HCT116 (cell line): ENCODE data around the gene MED25. TPM values are rescaled to one million over a fixed set of nuclear protein-coding genes. Genes with fewer than 3 reads are reported as not detected.

Source experiments
- ATAC-seq: fragments of 200-7000 bp; cut with Tn5 transposase; 2 replicates; pipeline ENCODE4 v1.9.1; 2020; ENCODE audit warnings: mild to moderate bottlenecking, moderate library complexity
- BruUV-seq: library from RNA; stranded (reverse); fragments of 400-500 nt; replicated peaks from 2 replicates; lab custom pipeline; 2021; lab: Mats Ljungman, UMichigan
- CTCF ChIA-PET: fragments of 300-600 bp; sonication (Branson Sonifier 250); formaldehyde crosslinking; loops from one replicate; lab custom pipeline; 2021; ENCODE audit warnings: antibody characterized with exemption; lab: Charles Lee
- POLR2A ChIA-PET: fragments of 300-600, 350-600 bp; sonication (Branson Sonifier 250); formaldehyde crosslinking; loops from one replicate; lab custom pipeline; 2021; ENCODE audit warnings: antibody characterized with exemption; lab: Charles Lee
- RAD21 ChIA-PET, 2 experiments: fragments of 300-600 bp; sonication (Branson Sonifier 250); formaldehyde crosslinking; loops; one replicate each; lab custom pipeline; 2023; ENCODE audit warnings: low total read pairs in 2 of 2; ENCODE audit not compliant: uncharacterized antibody in 2 of 2, unreplicated experiment in 2 of 2, low non-redundant PET in 1 of 2; lab: Charles Lee
- DNase-seq: peaks from one replicate; pipeline ENCODE4 v3.0.0-alpha.2; 2010; ENCODE audit warnings: low read depth, low spot score
- H2AFZ ChIP-seq: fragments of 200-600 bp; shearing (Covaris generic), sonication (generic); 2 replicates; pipeline ENCODE4 v1.6.1; 2017; ENCODE audit warnings: low read depth, mixed run types, mixed read lengths, antibody characterized with exemption, low read length; ENCODE audit not compliant: poor library complexity, severe bottlenecking
- H3K27ac ChIP-seq: 2 replicates; pipeline ENCODE4 v1.5.1; 2012; ENCODE audit warnings: low read depth, low read length
- H3K27me3 ChIP-seq: fragments of 200-600 bp; sonication (generic); 2 replicates; pipeline ENCODE4 v1.6.1; 2016; ENCODE audit warnings: mixed run types, low read length, mixed read lengths; ENCODE audit not compliant: insufficient read depth
- H3K36me3 ChIP-seq, 2 experiments: fragments of 200-500 bp in 1 of 2; fragments of 200-600 bp in 1 of 2; sonication (Bioruptor generic) in 1 of 2; sonication (generic) in 1 of 2; 2 replicates each; pipeline versions ENCODE4 v1.5.1 to v1.6.1; 2014 to 2016; ENCODE audit warnings: low read length in 2 of 2, inconsistent platforms in 1 of 2, mixed read lengths in 1 of 2, mixed run types in 1 of 2; ENCODE audit not compliant: insufficient read depth in 2 of 2, control insufficient read depth in 1 of 2
- H3K4me1 ChIP-seq, 2 experiments: fragments of 200-600 bp in 1 of 2; sonication (generic) in 1 of 2; 2 replicates each; pipeline versions ENCODE4 v1.5.1 to v1.6.1; 2012 to 2017; ENCODE audit warnings: low read length in 2 of 2, inconsistent platforms in 1 of 2, mild to moderate bottlenecking in 1 of 2, mixed read lengths in 1 of 2, mixed run types in 1 of 2, moderate library complexity in 1 of 2; ENCODE audit not compliant: insufficient read depth in 2 of 2, control insufficient read depth in 1 of 2
- H3K4me2 ChIP-seq: fragments of 200-600 bp; sonication (generic); 2 replicates; pipeline ENCODE4 v1.6.1; 2017; ENCODE audit warnings: mixed run types, low read length, mixed read lengths
- H3K4me3 ChIP-seq, 2 experiments: fragments of 200-600 bp in 1 of 2; sonication (generic) in 1 of 2; replicated peaks in 1 of 2; 2 replicates each; pipeline ENCODE4 v1.5.1; 2011 to 2016; ENCODE audit warnings: low read length in 2 of 2, control low read depth in 1 of 2, low read depth in 1 of 2, mild to moderate bottlenecking in 1 of 2, mixed read lengths in 1 of 2, mixed run types in 1 of 2
- H3K79me2 ChIP-seq: fragments of 200-600 bp; sonication (generic); 2 replicates; pipeline ENCODE4 v1.6.1; 2017; ENCODE audit warnings: mild to moderate bottlenecking, mixed run types, low read length, moderate library complexity, mixed read lengths; ENCODE audit not compliant: insufficient read depth
- H3K9ac ChIP-seq: fragments of 200-600 bp; sonication (generic); 2 replicates; pipeline ENCODE4 v1.6.1; 2016; ENCODE audit warnings: low read length, mixed read lengths
- H3K9me2 ChIP-seq: fragments of 200-600 bp; sonication (generic), shearing (Covaris generic); 2 replicates; pipeline ENCODE4 v1.6.1; 2017; ENCODE audit warnings: mixed run types, mild to moderate bottlenecking, moderate library complexity; ENCODE audit not compliant: insufficient read depth
- H3K9me3 ChIP-seq, 2 experiments: fragments of 200-500 bp in 1 of 2; fragments of 200-600 bp in 1 of 2; sonication (Bioruptor generic) in 1 of 2; sonication (generic) in 1 of 2; 2 replicates each; pipeline ENCODE4 v1.6.1; 2014 to 2017; ENCODE audit warnings: low read length in 2 of 2, mixed read lengths in 2 of 2, inconsistent platforms in 1 of 2, low read depth in 1 of 2, mild to moderate bottlenecking in 1 of 2, mixed run types in 1 of 2, moderate library complexity in 1 of 2; ENCODE audit not compliant: control insufficient read depth in 1 of 2, insufficient read depth in 1 of 2
- H4K20me1 ChIP-seq: fragments of 200-600 bp; sonication (generic), shearing (Covaris generic); 2 replicates; pipeline ENCODE4 v1.6.1; 2017; ENCODE audit warnings: mixed run types, mild to moderate bottlenecking, moderate library complexity; ENCODE audit not compliant: insufficient read depth
- FOSL1 ChIP-seq: IDR thresholded peaks from 2 replicates; pipeline ENCODE4 v1.6.1; 2012; ENCODE audit warnings: low read depth
- POLR2A ChIP-seq: IDR thresholded peaks from 2 replicates; pipeline ENCODE4 v1.7.0; 2011; ENCODE audit warnings: borderline replicate concordance; ENCODE audit not compliant: insufficient read depth, insufficient read length; ENCODE audit errors: extremely low read depth
- POLR2AphosphoS5 ChIP-seq: IDR thresholded peaks from 2 replicates; pipeline ENCODE4 v1.6.1; 2011; ENCODE audit warnings: mild to moderate bottlenecking, low read depth, low read length, moderate library complexity
- RAD21 ChIP-seq: IDR thresholded peaks from 2 replicates; pipeline ENCODE4 v1.6.1; 2012; ENCODE audit warnings: low read depth, mild to moderate bottlenecking
- SP1 ChIP-seq: IDR thresholded peaks from 2 replicates; pipeline ENCODE4 v1.6.1; 2012; ENCODE audit warnings: low read depth
- SRF ChIP-seq: IDR thresholded peaks from 2 replicates; pipeline ENCODE4 v1.6.1; 2012; ENCODE audit warnings: low read depth
- YY1 ChIP-seq: IDR thresholded peaks from 2 replicates; pipeline ENCODE4 v1.6.1; 2011; ENCODE audit warnings: low read length, low read depth, moderate library complexity, mild to moderate bottlenecking; ENCODE audit not compliant: insufficient replicate concordance; ENCODE audit errors: extremely low read depth
- ZNF274 ChIP-seq: fragments of 200-500 bp; sonication (Bioruptor generic); IDR thresholded peaks from 2 replicates; pipeline ENCODE4 v1.6.1; 2014; ENCODE audit warnings: mild to moderate bottlenecking, low read depth, low read length, inconsistent platforms
- intact Hi-C: fragments of 100-400 bp; cut with micrococcal nuclease; formaldehyde crosslinking; loops from 2 replicates; pipeline ENCODE4 v1.10.0; 2022
- total RNA-seq: library from RNA; stranded (reverse); gene quantifications from one replicate; pipeline ENCODE4 v1.2.1, GENCODE V29; 2021; ENCODE audit not compliant: unreplicated experiment
- TF ChIP-seq, protein P1 (sequence below): IDR thresholded peaks from 2 replicates; pipeline ENCODE4 v1.6.1; 2012
- TF ChIP-seq, protein P2 (sequence below), 3 experiments: fragments of 200-600 bp in 1 of 3; sonication (generic) in 1 of 3; IDR thresholded peaks in 2 of 3; conservative IDR thresholded peaks in 1 of 3; 2 replicates each; pipeline ENCODE4 v1.5.1; 2012 to 2017; ENCODE audit warnings: low read depth in 2 of 3, low read length in 2 of 3, antibody characterized with exemption in 1 of 3, borderline replicate concordance in 1 of 3, control low read depth in 1 of 3, mild to moderate bottlenecking in 1 of 3, mixed read lengths in 1 of 3, mixed run types in 1 of 3, moderate library complexity in 1 of 3; ENCODE audit not compliant: insufficient read depth in 1 of 3
- TF ChIP-seq, protein P3 (sequence below): IDR thresholded peaks from 2 replicates; pipeline ENCODE4 v1.6.1; 2012; ENCODE audit warnings: low read depth

Gene MED25
- total RNA-seq, 1 experiment from 2014 or later, result 77.7 TPM

DNA sequence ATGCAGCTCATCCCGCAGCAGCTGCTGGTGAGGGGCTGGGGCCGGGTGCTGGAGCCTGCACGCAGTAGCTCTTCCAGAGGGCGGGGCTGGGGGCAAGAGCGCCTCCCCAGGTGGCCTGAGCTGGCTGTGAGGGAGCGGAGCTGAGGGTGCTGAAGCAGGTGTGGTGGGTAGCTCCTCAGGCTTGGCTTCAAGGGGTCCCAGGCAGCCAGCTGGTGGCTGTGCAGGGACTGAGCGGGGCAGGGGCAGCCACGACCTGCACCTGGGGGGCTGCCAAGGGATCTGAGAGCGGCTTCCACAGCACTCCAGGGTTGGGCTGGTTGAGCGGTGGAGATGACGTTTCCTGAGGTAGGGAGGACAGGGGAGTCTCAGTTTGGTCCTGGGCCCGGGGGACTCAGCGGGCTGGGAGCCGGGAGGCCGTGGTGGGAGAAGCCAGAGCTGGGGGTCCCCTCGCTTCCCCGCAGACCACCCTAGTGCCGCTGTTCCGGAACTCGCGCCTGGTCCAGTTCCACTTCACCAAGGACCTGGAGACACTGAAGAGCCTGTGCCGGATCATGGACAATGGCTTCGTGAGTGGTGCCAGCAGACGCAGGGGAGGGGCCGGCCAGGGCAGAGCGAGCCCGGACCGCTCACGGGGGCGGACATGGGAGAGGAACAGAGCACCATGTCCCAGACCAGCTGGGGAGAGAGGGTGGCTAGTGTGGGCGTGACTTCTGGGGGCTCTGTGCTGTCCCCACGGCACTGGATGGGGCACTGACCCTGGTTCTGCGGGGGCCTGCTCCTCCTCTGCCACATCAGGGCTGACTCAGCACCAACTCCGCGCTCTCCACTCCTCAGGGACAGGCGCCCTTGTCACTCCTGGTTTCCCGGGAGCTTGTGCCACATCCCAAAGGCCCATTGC, 40.2 kb downstream of the MED25 start:
- no peak overlapping the region for H3K4me3 ChIP-seq
- intact Hi-C loops, result no loop called here
- ChIA-PET CTCF (no interaction called here), POLR2A (no interaction called here)
- no peak overlapping the region for H3K4me2 ChIP-seq
- H3K27ac ChIP-seq, result peak overlapping the region; percentile 45; the same call in 1 of the 2 replicates
- ATAC-seq (peak; percentile 13; the same call in 1 of the 2 replicates), DNase-seq (no peak)
- H3K27me3 ChIP-seq, result no peaks in the 10 kb centered on the region
- no peaks in the 10 kb centered on the region for H3K9me2 ChIP-seq
- H3K4me1 ChIP-seq, result peaks cover 0 to 33% of the 10 kb centered on the region in 2 experiments; a peak in 1 of 4 replicates
- no peak overlapping the region for H2AFZ ChIP-seq
- peaks cover 32% of the 10 kb centered on the region for H3K79me2 ChIP-seq
- H3K9me3 ChIP-seq, result no peaks in the 10 kb centered on the region
- BruUV-seq, result no TSS peak
- TF ChIP-seq, protein P1, sequence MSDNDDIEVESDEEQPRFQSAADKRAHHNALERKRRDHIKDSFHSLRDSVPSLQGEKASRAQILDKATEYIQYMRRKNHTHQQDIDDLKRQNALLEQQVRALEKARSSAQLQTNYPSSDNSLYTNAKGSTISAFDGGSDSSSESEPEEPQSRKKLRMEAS, result no peak
- TF ChIP-seq POLR2AphosphoS5, result peak; percentile 15
- TF ChIP-seq, all 23 proteins: peak for 1
- Histone ChIP-seq H3K9ac (no peak overlapping the region), H3K36me3 (peaks cover 15 to 31% of the 10 kb centered on the region in 2 experiments; a peak in 3 of 4 replicates), H4K20me1 (no peaks in the 10 kb centered on the region)
- RAD21 ChIA-PET, result no interaction called here

DNA sequence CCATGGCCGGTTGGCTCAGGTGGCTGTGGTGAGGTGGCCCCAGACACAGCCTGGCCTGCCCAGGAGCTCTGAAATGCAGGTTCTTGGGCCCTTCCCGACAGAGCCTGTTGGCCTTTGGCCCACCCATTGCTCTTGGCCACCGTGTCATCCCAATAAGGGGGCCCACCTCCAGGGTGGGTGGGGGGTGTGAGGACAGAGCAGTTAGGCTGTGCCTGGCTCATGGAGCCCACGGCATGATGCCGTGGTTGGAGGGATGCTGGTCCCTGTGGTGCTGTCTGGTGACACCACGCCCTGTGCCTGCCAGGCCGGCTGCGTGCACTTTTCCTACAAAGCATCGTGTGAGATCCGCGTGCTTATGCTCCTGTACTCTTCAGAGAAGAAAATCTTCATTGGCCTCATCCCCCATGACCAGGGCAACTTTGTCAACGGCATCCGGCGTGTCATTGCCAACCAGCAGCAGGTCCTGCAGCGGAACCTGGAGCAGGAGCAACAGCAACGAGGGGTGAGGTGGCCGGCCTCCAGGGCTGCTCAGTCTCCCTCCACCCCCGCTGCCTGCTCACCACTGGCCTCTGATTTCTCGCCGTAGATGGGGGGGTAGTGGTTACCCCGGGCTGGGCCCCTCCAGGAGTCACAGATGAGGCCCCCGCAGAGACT, 41.7 kb downstream of the MED25 start:
- RAD21 ChIA-PET, result no interaction called here
- BruUV-seq, result no TSS peak
- Histone ChIP-seq H3K79me2 (peaks cover 34% of the 10 kb centered on the region), H3K36me3 (peaks cover 20 to 45% of the 10 kb centered on the region in 2 experiments), H3K9me2 (no peaks in the 10 kb centered on the region), H3K9ac (no peak overlapping the region), H3K27ac (no peak overlapping the region), H3K4me1 (peaks cover 3 to 34% of the 10 kb centered on the region in 2 experiments; a peak in 2 of 4 replicates), H3K9me3 (no peaks in the 10 kb centered on the region), H2AFZ (no peak overlapping the region), H3K4me2 (no peak overlapping the region), H4K20me1 (peaks cover 3% of the 10 kb centered on the region; the same call in 1 of the 2 replicates), H3K4me3 (no peak overlapping the region), H3K27me3 (no peaks in the 10 kb centered on the region)
- POLR2A ChIA-PET, result no interaction called here
- DNase-seq (no peak), ATAC-seq (no peak)
- intact Hi-C loops, result no loop called here
- CTCF ChIA-PET, result no interaction called here
- TF ChIP-seq FOSL1 (no peak), ZNF274 (no peak), SP1 (no peak), SRF (no peak), POLR2AphosphoS5 (no peak; the same call in none of the 2 replicates), RAD21 (no peak), POLR2A (no peak), YY1 (no peak)
- TF ChIP-seq, protein P2, sequence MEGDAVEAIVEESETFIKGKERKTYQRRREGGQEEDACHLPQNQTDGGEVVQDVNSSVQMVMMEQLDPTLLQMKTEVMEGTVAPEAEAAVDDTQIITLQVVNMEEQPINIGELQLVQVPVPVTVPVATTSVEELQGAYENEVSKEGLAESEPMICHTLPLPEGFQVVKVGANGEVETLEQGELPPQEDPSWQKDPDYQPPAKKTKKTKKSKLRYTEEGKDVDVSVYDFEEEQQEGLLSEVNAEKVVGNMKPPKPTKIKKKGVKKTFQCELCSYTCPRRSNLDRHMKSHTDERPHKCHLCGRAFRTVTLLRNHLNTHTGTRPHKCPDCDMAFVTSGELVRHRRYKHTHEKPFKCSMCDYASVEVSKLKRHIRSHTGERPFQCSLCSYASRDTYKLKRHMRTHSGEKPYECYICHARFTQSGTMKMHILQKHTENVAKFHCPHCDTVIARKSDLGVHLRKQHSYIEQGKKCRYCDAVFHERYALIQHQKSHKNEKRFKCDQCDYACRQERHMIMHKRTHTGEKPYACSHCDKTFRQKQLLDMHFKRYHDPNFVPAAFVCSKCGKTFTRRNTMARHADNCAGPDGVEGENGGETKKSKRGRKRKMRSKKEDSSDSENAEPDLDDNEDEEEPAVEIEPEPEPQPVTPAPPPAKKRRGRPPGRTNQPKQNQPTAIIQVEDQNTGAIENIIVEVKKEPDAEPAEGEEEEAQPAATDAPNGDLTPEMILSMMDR (IDR thresholded peaks at IDR 0.05 in 2 of 3, conservative IDR thresholded peaks at IDR 0.05 in 1 of 3; ENCODE audit: borderline replicate concordance in 1 of 3, insufficient read depth in 1 of 3, low read depth in 2 of 3, low read length in 2 of 3), result no peak
- TF ChIP-seq, protein P3, sequence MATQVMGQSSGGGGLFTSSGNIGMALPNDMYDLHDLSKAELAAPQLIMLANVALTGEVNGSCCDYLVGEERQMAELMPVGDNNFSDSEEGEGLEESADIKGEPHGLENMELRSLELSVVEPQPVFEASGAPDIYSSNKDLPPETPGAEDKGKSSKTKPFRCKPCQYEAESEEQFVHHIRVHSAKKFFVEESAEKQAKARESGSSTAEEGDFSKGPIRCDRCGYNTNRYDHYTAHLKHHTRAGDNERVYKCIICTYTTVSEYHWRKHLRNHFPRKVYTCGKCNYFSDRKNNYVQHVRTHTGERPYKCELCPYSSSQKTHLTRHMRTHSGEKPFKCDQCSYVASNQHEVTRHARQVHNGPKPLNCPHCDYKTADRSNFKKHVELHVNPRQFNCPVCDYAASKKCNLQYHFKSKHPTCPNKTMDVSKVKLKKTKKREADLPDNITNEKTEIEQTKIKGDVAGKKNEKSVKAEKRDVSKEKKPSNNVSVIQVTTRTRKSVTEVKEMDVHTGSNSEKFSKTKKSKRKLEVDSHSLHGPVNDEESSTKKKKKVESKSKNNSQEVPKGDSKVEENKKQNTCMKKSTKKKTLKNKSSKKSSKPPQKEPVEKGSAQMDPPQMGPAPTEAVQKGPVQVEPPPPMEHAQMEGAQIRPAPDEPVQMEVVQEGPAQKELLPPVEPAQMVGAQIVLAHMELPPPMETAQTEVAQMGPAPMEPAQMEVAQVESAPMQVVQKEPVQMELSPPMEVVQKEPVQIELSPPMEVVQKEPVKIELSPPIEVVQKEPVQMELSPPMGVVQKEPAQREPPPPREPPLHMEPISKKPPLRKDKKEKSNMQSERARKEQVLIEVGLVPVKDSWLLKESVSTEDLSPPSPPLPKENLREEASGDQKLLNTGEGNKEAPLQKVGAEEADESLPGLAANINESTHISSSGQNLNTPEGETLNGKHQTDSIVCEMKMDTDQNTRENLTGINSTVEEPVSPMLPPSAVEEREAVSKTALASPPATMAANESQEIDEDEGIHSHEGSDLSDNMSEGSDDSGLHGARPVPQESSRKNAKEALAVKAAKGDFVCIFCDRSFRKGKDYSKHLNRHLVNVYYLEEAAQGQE, result no peak
